ENCODE data around the gene PHACTR4. TPM values are rescaled to one million over a fixed set of nuclear protein-coding genes. Genes with fewer than 3 reads are reported as not detected.

The PHACTR4 gene
- total RNA-seq, 2 experiments from 2014 or later = 28.3 to 29.7 TPM

- Mint-ChIP-seq H3K4me1 (peaks cover 12% of the 10 kb centered on the region), H3K27me3 (no peaks in the 10 kb centered on the region), H3K9me3 (no peaks in the 10 kb centered on the region), H3K4me3 (peak overlapping the region; percentile 59), H3K27ac (peak overlapping the region; percentile 32), H3K36me3 (peaks cover 2% of the 10 kb centered on the region)
- ATAC-seq (ENCODE audit: low read depth) = no peak
- POLR2A ChIA-PET = no interaction called here
- no peak for DNase-seq
Observed at GRCh38 chr1:28417926-28418637, 48.5 kb downstream of the PHACTR4 start.

- no peaks in the 10 kb centered on the region for H3K9me3 Mint-ChIP-seq
- H3K4me3 Mint-ChIP-seq = no peak overlapping the region
- no peak for DNase-seq
- H3K27me3 Mint-ChIP-seq = no peaks in the 10 kb centered on the region
- peaks cover 8% of the 10 kb centered on the region for H3K36me3 Mint-ChIP-seq
- ATAC-seq (ENCODE audit: low read depth) = no peak
- POLR2A ChIA-PET = interaction anchor here (0.5 kb wide), 1 partner anchor 303 kb away, joined by 5 read pairs; no protein-coding TSS in a partner anchor
- H3K27ac Mint-ChIP-seq = no peak overlapping the region
- peaks cover 18% of the 10 kb centered on the region for H3K4me1 Mint-ChIP-seq
Observed at GRCh38 chr1:28421744-28422143, 52.2 kb downstream of the PHACTR4 start.

GRCh38 chr1:28426831-28427230 is 57.3 kb downstream of the PHACTR4 start:
- Mint-ChIP-seq H3K4me3 (no peak overlapping the region), H3K9me3 (no peaks in the 10 kb centered on the region), H3K27me3 (no peaks in the 10 kb centered on the region), H3K27ac (no peak overlapping the region), H3K36me3 (peaks cover 6% of the 10 kb centered on the region), H3K4me1 (peaks cover 12% of the 10 kb centered on the region)
- ATAC-seq (ENCODE audit: low read depth) (no peak), DNase-seq (no peak)
- POLR2A ChIA-PET = no interaction called here

- POLR2A ChIA-PET = no interaction called here
- no peak for DNase-seq
- H3K9me3 Mint-ChIP-seq = no peaks in the 10 kb centered on the region
- H3K27ac Mint-ChIP-seq = no peak overlapping the region
- H3K27me3 Mint-ChIP-seq = no peaks in the 10 kb centered on the region
- H3K4me1 Mint-ChIP-seq = peaks cover 10% of the 10 kb centered on the region
- peaks cover 6% of the 10 kb centered on the region for H3K36me3 Mint-ChIP-seq
- no peak overlapping the region for H3K4me3 Mint-ChIP-seq
- no peak for ATAC-seq (ENCODE audit: low read depth)
Observed at GRCh38 chr1:28428012-28428411, 58.5 kb downstream of the PHACTR4 start.

GRCh38 chr1:28428990-28429520 is 59.5 kb downstream of the PHACTR4 start:
- Mint-ChIP-seq H3K27me3 (no peaks in the 10 kb centered on the region), H3K4me1 (peaks cover 10% of the 10 kb centered on the region), H3K27ac (no peak overlapping the region), H3K4me3 (no peak overlapping the region), H3K36me3 (peaks cover 6% of the 10 kb centered on the region), H3K9me3 (no peaks in the 10 kb centered on the region)
- POLR2A ChIA-PET = interaction anchor here (0.6 kb wide), 1 partner anchor 140 kb away, joined by 4 read pairs; no protein-coding TSS in a partner anchor
- no peak for ATAC-seq (ENCODE audit: low read depth)
- no peak for DNase-seq

- H3K27me3 Mint-ChIP-seq = no peaks in the 10 kb centered on the region
- POLR2A ChIA-PET = interaction anchor here (0.6 to 0.9 kb wide), 3 partner anchors 8 to 70 kb away, joined by 3 to 4 read pairs (median 3); no protein-coding TSS in a partner anchor
- H3K4me1 Mint-ChIP-seq = peaks cover 15% of the 10 kb centered on the region
- peaks cover 7% of the 10 kb centered on the region for H3K36me3 Mint-ChIP-seq
- DNase-seq = no peak
- H3K27ac Mint-ChIP-seq = no peak overlapping the region
- H3K9me3 Mint-ChIP-seq = no peaks in the 10 kb centered on the region
- no peak overlapping the region for H3K4me3 Mint-ChIP-seq
- no peak for ATAC-seq (ENCODE audit: low read depth)
Observed at GRCh38 chr1:28436211-28436769, 66.8 kb downstream of the PHACTR4 start.

GRCh38 chr1:28437264-28437923 is 67.9 kb downstream of the PHACTR4 start:
- peak overlapping the region; percentile 13 for H3K27ac Mint-ChIP-seq
- DNase-seq (no peak), ATAC-seq (ENCODE audit: low read depth) (no peak)
- H3K4me1 Mint-ChIP-seq = peaks cover 15% of the 10 kb centered on the region
- H3K9me3 Mint-ChIP-seq = no peaks in the 10 kb centered on the region
- POLR2A ChIA-PET = interaction anchor here (0.6 to 1.0 kb wide), 2 partner anchors 33 to 144 kb away, joined by 3 read pairs; no protein-coding TSS in a partner anchor
- peaks cover 9% of the 10 kb centered on the region for H3K36me3 Mint-ChIP-seq
- no peaks in the 10 kb centered on the region for H3K27me3 Mint-ChIP-seq
- peak overlapping the region; percentile 83 for H3K4me3 Mint-ChIP-seq

GRCh38 chr1:28437924-28438699 is 68.6 kb downstream of the PHACTR4 start:
- Mint-ChIP-seq H3K27ac (peak overlapping the region; percentile 76), H3K27me3 (no peaks in the 10 kb centered on the region), H3K4me1 (peaks cover 15% of the 10 kb centered on the region), H3K4me3 (peak overlapping the region; percentile 83), H3K9me3 (no peaks in the 10 kb centered on the region), H3K36me3 (peaks cover 9% of the 10 kb centered on the region)
- ATAC-seq (ENCODE audit: low read depth) (no peak), DNase-seq (no peak)
- POLR2A ChIA-PET = interaction anchor here (0.5 to 1.3 kb wide), 4 partner anchors 32 to 205 kb away, joined by 3 to 6 read pairs (median 4); no protein-coding TSS in a partner anchor

GRCh38 chr1:28439320-28439719 is 69.8 kb downstream of the PHACTR4 start:
- POLR2A ChIA-PET = interaction anchor here (0.7 to 1.3 kb wide), 2 partner anchors 143 to 204 kb away, joined by 3 to 4 read pairs; no protein-coding TSS in a partner anchor

GRCh38 chr1:28441674-28442073 is 72.1 kb downstream of the PHACTR4 start:
- H3K4me3 Mint-ChIP-seq = no peak overlapping the region
- ATAC-seq (ENCODE audit: low read depth) (no peak), DNase-seq (no peak)
- peaks cover 21% of the 10 kb centered on the region for H3K4me1 Mint-ChIP-seq
- peaks cover 3% of the 10 kb centered on the region for H3K9me3 Mint-ChIP-seq
- H3K27ac Mint-ChIP-seq = no peak overlapping the region
- peaks cover 13% of the 10 kb centered on the region for H3K36me3 Mint-ChIP-seq
- POLR2A ChIA-PET = interaction anchor here (0.6 to 0.7 kb wide), 2 partner anchors 74 to 229 kb away, joined by 4 to 7 read pairs; no protein-coding TSS in a partner anchor
- no peaks in the 10 kb centered on the region for H3K27me3 Mint-ChIP-seq

More at GRCh38 chr1:28439320-28439719, 69.8 kb downstream of the PHACTR4 start:
- H3K27me3 Mint-ChIP-seq = no peaks in the 10 kb centered on the region
- H3K9me3 Mint-ChIP-seq = peaks cover 3% of the 10 kb centered on the region
- no peak overlapping the region for H3K27ac Mint-ChIP-seq
- no peak for ATAC-seq (ENCODE audit: low read depth)
- DNase-seq = no peak
- H3K36me3 Mint-ChIP-seq = peaks cover 14% of the 10 kb centered on the region
- H3K4me1 Mint-ChIP-seq = peaks cover 19% of the 10 kb centered on the region
- H3K4me3 Mint-ChIP-seq = no peak overlapping the region

GRCh38 chr1:28443550-28443949 is 74.0 kb downstream of the PHACTR4 start:
- Mint-ChIP-seq H3K9me3 (peaks cover 3% of the 10 kb centered on the region), H3K27ac (no peak overlapping the region), H3K36me3 (peaks cover 19% of the 10 kb centered on the region), H3K4me1 (peaks cover 19% of the 10 kb centered on the region), H3K4me3 (no peak overlapping the region), H3K27me3 (no peaks in the 10 kb centered on the region)
- no peak for DNase-seq
- ATAC-seq (ENCODE audit: low read depth) = no peak
- POLR2A ChIA-PET = no interaction called here

GRCh38 chr1:28447679-28448078 is 78.1 kb downstream of the PHACTR4 start:
- no peaks in the 10 kb centered on the region for H3K27me3 Mint-ChIP-seq
- H3K4me1 Mint-ChIP-seq = peaks cover 23% of the 10 kb centered on the region
- POLR2A ChIA-PET = interaction anchor here (0.9 kb wide), 1 partner anchor 58 kb away, joined by 5 read pairs; the partner anchor contains the start of gene RCC1
- H3K4me3 Mint-ChIP-seq = no peak overlapping the region
- DNase-seq (no peak), ATAC-seq (ENCODE audit: low read depth) (no peak)
- peaks cover 3% of the 10 kb centered on the region for H3K9me3 Mint-ChIP-seq
- no peak overlapping the region for H3K27ac Mint-ChIP-seq
- H3K36me3 Mint-ChIP-seq = peaks cover 15% of the 10 kb centered on the region
